ENCODE data around the gene CEP57. TPM values are rescaled to one million over a fixed set of nuclear protein-coding genes. Genes with fewer than 3 reads are reported as not detected.

CEP57 gene
- total and polyA plus RNA-seq, 2 of the 4 experiments (the other 2 are of a cell fraction), result 14.5 to 30.5 TPM

- intact Hi-C loops (cut with micrococcal nuclease), result no loop called here
- no TSS peak for BruUV-seq (replicated peaks)
- no peak overlapping the region for H3K4ac ChIP-seq (ENCODE audit: low read depth, low read length)
- no peak overlapping the region for H3K4me2 ChIP-seq (ENCODE audit: low read depth, low read length)
- H4K91ac ChIP-seq (ENCODE audit: insufficient read depth, low read depth, low read length), result no peak overlapping the region
- no peak overlapping the region for H2AK9ac ChIP-seq (replicated peaks; ENCODE audit: low read depth, low read length, poor library complexity)
- no peak overlapping the region for H3K56ac ChIP-seq (ENCODE audit: extremely low read depth, insufficient read depth, low read length)
- H3K27ac ChIP-seq (ENCODE audit: insufficient read depth, low read length), result no peak overlapping the region
- TF ChIP-seq MAFK (IDR thresholded peaks at IDR 0.05; ENCODE audit: low read depth, low read length) (no peak), BHLHE40 (IDR thresholded peaks at IDR 0.05; ENCODE audit: low read depth, low read length) (no peak), CTCF (conservative IDR thresholded peaks at IDR 0.05; ENCODE audit: low read depth, low read length) (no peak), RCOR1 (IDR thresholded peaks at IDR 0.05; ENCODE audit: insufficient replicate concordance, low read length) (no peak), POLR2A (IDR thresholded peaks at IDR 0.05; ENCODE audit: low read depth, low read length) (no peak), ELK1 (IDR thresholded peaks at IDR 0.05; ENCODE audit: borderline replicate concordance, low read depth, low read length) (no peak), MXI1 (IDR thresholded peaks at IDR 0.05; ENCODE audit: borderline replicate concordance, low read depth, low read length) (no peak), SMC3 (IDR thresholded peaks at IDR 0.05; ENCODE audit: low read depth, low read length) (no peak), FOS (IDR thresholded peaks at IDR 0.05; ENCODE audit: low read depth, low read length) (no peak), CHD1 (IDR thresholded peaks at IDR 0.05; ENCODE audit: low read depth, low read length) (no peak), MAZ (IDR thresholded peaks at IDR 0.05; ENCODE audit: borderline replicate concordance, low read depth, low read length) (no peak), NFE2L2 (IDR thresholded peaks at IDR 0.05; ENCODE audit: low read depth, low read length) (no peak), CEBPB (IDR thresholded peaks at IDR 0.05; ENCODE audit: low read depth, low read length) (no peak), USF2 (IDR thresholded peaks at IDR 0.05; ENCODE audit: low read depth, low read length) (no peak), RAD21 (IDR thresholded peaks at IDR 0.05; ENCODE audit: low read length) (no peak), RFX5 (IDR thresholded peaks at IDR 0.05; ENCODE audit: low read depth, low read length) (no peak)
- H3K4me1 ChIP-seq (ENCODE audit: control insufficient read depth, insufficient read depth, low read length), result no peaks in the 10 kb centered on the region
- no peaks in the 10 kb centered on the region for H4K20me1 ChIP-seq (ENCODE audit: insufficient read depth, low read length)
- no peak overlapping the region for H2BK20ac ChIP-seq (ENCODE audit: low read depth, low read length)
- no peak overlapping the region for H2BK15ac ChIP-seq (ENCODE audit: low read depth, low read length)
- H3K27me3 ChIP-seq (ENCODE audit: control insufficient read depth, insufficient read depth, low read length), result no peaks in the 10 kb centered on the region
- no peak overlapping the region for H3K9ac ChIP-seq (ENCODE audit: low read depth, low read length)
- ATAC-seq (ENCODE audit: low read depth) (no peak), DNase-seq (no peak)
- no peak overlapping the region for H2BK120ac ChIP-seq (ENCODE audit: low read depth, low read length)
- CTCF ChIA-PET, result no interaction called here
- H3K9me1 ChIP-seq (ENCODE audit: insufficient read depth, low read length), result no peaks in the 10 kb centered on the region
- no peak overlapping the region for H2BK5ac ChIP-seq (ENCODE audit: low read depth, low read length, poor library complexity, severe bottlenecking)
- H3K23ac ChIP-seq (ENCODE audit: low read depth, low read length), result no peak overlapping the region
- H3K36me3 ChIP-seq (ENCODE audit: control insufficient read depth, insufficient read depth, low read length), result peaks cover 15% of the 10 kb centered on the region
- in situ Hi-C loops (cut with MboI; ENCODE audit: low sequenced_read_pairs), result no loop called here
- WGBS, 2 experiments (ENCODE audit: extremely low coverage in 2 of 2, insufficient read length in 1 of 2), result no CpG with 5 or more reads among the region's 1 CpG
- H3K9me3 ChIP-seq (ENCODE audit: control insufficient read depth, insufficient read depth, low read length), result no peaks in the 10 kb centered on the region
- no peak overlapping the region for H3K14ac ChIP-seq (replicated peaks; ENCODE audit: low read depth, low read length)
- H4K5ac ChIP-seq (ENCODE audit: low read depth, low read length), result no peak overlapping the region
- no peak overlapping the region for H4K8ac ChIP-seq (ENCODE audit: low read depth in 2 of 2, low read length in 2 of 2)
- POLR2A ChIA-PET (ENCODE audit: unreplicated experiment), result no interaction called here
- no peak overlapping the region for H2AK5ac ChIP-seq (ENCODE audit: low read depth, low read length)
- dilution Hi-C loops (cut with HindIII; ENCODE audit: low sequenced_read_pairs, unreplicated experiment), result no loop called here
- H3K4me3 ChIP-seq (ENCODE audit: insufficient read depth, low read depth, low read length), result no peak overlapping the region
- H2AFZ ChIP-seq (replicated peaks; ENCODE audit: low read length, poor library complexity), result no peak overlapping the region
- H3K79me1 ChIP-seq (ENCODE audit: low read depth in 1 of 2, low read length in 2 of 2), result peaks cover 3 to 17% of the 10 kb centered on the region in 2 experiments; a peak in 3 of 4 replicates
- no peak overlapping the region for H3K18ac ChIP-seq (ENCODE audit: low read depth, low read length)
Observed at GRCh38 chr11:95802806-95803205, 12.5 kb downstream of the CEP57 start.

Measured in IMR-90 (cell line).